DOHH2 (cell line): ENCODE data around the gene ATP8A2.

ENCODE experiments used
- H3F3A ChIP-seq: fragments of 200-600 bp; sonication (generic), shearing (Covaris generic); 2 replicates; pipeline ENCODE4 v1.6.0; 2016; ENCODE audit warnings: antibody characterized with exemption, mild to moderate bottlenecking; ENCODE audit not compliant: control insufficient read depth, insufficient read depth
- H3K27ac ChIP-seq: fragments of 200-600 bp; sonication (generic); 2 replicates; pipeline ENCODE4 v1.5.1; 2014; ENCODE audit warnings: low read depth, mild to moderate bottlenecking, low read length, moderate library complexity
- H3K27me3 ChIP-seq: fragments of 200-600 bp; sonication (generic); 2 replicates; pipeline ENCODE4 v1.6.1; 2014; ENCODE audit warnings: mild to moderate bottlenecking, low read length, mixed read lengths; ENCODE audit not compliant: control insufficient read depth
- H3K36me3 ChIP-seq: fragments of 200-600 bp; sonication (generic); 2 replicates; pipeline ENCODE4 v1.6.1; 2014; ENCODE audit warnings: mild to moderate bottlenecking, low read length, moderate library complexity, mixed read lengths; ENCODE audit not compliant: control insufficient read depth
- H3K4me1 ChIP-seq: fragments of 200-600 bp; sonication (generic); 2 replicates; pipeline ENCODE4 v1.6.1; 2014; ENCODE audit warnings: mild to moderate bottlenecking, low read length, mixed read lengths; ENCODE audit not compliant: control insufficient read depth
- H3K4me2 ChIP-seq: fragments of 200-600 bp; sonication (generic); 2 replicates; pipeline ENCODE4 v1.6.0; 2014; ENCODE audit warnings: mild to moderate bottlenecking, low read length, moderate library complexity
- H3K4me3 ChIP-seq: fragments of 200-600 bp; sonication (generic); 2 replicates; pipeline ENCODE4 v1.5.1; 2014; ENCODE audit warnings: mild to moderate bottlenecking, low read length, mixed read lengths
- H3K79me2 ChIP-seq: fragments of 200-600 bp; sonication (generic); 2 replicates; pipeline ENCODE4 v1.6.1; 2014; ENCODE audit warnings: mild to moderate bottlenecking, low read length, mixed read lengths; ENCODE audit not compliant: control insufficient read depth
- H3K9me2 ChIP-seq: fragments of 200-600 bp; sonication (generic); replicated peaks from 2 replicates; pipeline ENCODE4 v1.6.1; 2014; ENCODE audit warnings: mild to moderate bottlenecking, low read length, mixed read lengths; ENCODE audit not compliant: control insufficient read depth
- H3K9me3 ChIP-seq: fragments of 200-600 bp; sonication (generic); 2 replicates; pipeline ENCODE4 v1.6.1; 2014; ENCODE audit warnings: antibody characterized with exemption, low read length, mixed read lengths; ENCODE audit not compliant: control insufficient read depth, insufficient read depth
- H4K20me1 ChIP-seq: fragments of 200-600 bp; sonication (generic); 2 replicates; pipeline ENCODE4 v1.6.0; 2014; ENCODE audit warnings: low read depth, mild to moderate bottlenecking, antibody characterized with exemption, low read length, moderate library complexity; ENCODE audit not compliant: control insufficient read depth, insufficient read depth
- EZH2phosphoT487 ChIP-seq: fragments of 200-600 bp; sonication (generic); IDR thresholded peaks from 2 replicates; pipeline ENCODE4 v1.6.1; 2017; ENCODE audit warnings: borderline replicate concordance, mild to moderate bottlenecking, antibody characterized with exemption, low read length, moderate library complexity, mixed read lengths
- TF ChIP-seq, protein P1 (sequence below): fragments of 200-600 bp; sonication (generic); IDR thresholded peaks from one replicate; pipeline ENCODE4 v1.5.1; 2014; ENCODE audit warnings: antibody characterized with exemption, mild to moderate bottlenecking, low read depth, low read length; ENCODE audit not compliant: poor library complexity, severe bottlenecking

ATP8A2 gene

DNA sequence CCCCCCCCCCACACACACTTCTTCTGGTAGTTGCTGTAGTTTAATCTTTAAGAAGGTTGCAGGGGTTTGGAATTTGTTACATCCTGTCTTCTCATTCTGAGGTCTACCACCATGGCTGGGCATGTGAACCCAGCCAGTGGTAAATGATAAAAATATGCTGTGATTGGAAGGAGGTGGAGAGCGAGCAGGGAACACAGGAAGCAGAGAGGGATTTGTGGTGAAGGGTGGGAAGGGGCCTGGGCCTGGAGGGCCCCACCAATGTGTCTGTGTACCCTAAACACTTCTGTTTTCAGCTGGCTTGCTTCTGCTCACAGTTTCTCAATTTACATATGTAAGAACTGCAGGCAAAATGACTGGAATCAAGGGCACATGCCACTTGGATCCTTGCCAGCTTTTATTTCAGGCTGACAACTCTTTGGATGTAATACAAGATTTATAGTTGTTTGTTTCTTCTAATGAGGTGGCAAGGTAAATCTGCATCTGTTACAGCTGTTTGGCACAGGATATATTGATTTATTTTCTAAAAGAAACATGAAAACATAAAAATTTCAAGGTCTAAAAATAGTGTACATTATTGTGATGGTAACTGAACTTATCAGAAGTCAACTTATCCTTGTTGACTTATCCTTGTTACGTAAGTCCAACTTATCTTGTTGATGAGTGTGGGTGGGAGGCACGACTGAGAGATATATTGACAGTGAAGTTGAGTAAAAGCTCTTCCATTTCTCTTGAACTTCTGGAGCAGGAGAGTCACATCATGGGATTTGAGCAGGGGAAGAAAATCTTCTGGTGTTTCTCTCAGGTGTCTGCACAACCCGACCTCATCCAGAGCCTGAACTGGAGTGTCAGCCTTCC, 366.8 kb downstream of the ATP8A2 start:
- no peaks in the 10 kb centered on the region for H3F3A ChIP-seq
- no peaks in the 10 kb centered on the region for H3K9me2 ChIP-seq
- no peak for TF ChIP-seq EZH2phosphoT487
- TF ChIP-seq, protein P1, sequence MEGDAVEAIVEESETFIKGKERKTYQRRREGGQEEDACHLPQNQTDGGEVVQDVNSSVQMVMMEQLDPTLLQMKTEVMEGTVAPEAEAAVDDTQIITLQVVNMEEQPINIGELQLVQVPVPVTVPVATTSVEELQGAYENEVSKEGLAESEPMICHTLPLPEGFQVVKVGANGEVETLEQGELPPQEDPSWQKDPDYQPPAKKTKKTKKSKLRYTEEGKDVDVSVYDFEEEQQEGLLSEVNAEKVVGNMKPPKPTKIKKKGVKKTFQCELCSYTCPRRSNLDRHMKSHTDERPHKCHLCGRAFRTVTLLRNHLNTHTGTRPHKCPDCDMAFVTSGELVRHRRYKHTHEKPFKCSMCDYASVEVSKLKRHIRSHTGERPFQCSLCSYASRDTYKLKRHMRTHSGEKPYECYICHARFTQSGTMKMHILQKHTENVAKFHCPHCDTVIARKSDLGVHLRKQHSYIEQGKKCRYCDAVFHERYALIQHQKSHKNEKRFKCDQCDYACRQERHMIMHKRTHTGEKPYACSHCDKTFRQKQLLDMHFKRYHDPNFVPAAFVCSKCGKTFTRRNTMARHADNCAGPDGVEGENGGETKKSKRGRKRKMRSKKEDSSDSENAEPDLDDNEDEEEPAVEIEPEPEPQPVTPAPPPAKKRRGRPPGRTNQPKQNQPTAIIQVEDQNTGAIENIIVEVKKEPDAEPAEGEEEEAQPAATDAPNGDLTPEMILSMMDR, result no peak
- no peaks in the 10 kb centered on the region for H3K9me3 ChIP-seq
- H3K36me3 ChIP-seq, result no peaks in the 10 kb centered on the region
- no peak overlapping the region for H3K4me2 ChIP-seq
- H3K79me2 ChIP-seq, result no peaks in the 10 kb centered on the region
- no peaks in the 10 kb centered on the region for H4K20me1 ChIP-seq
- no peak overlapping the region for H3K4me3 ChIP-seq
- no peaks in the 10 kb centered on the region for H3K4me1 ChIP-seq
- no peak overlapping the region for H3K27ac ChIP-seq
- no peaks in the 10 kb centered on the region for H3K27me3 ChIP-seq

DNA sequence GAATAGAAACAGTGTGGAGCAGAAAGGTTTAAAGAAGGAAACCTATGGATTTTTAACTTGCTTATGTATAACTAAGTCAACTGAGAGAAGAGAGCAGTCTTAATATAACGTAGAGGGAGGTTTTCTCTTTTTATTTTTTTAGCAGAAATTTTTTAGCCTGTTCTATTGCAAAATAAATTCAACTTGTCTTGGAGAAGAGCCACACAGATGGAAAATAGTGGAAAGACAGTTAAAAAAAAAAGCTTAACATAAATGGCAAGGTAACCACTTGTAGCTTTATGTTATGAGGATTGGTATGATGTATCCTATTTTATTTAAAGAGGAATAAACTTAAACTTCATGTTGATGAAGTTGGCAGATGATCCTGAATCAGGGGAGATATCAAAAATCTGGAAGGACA, 367.6 kb downstream of the ATP8A2 start:
- no peak for TF ChIP-seq EZH2phosphoT487
- TF ChIP-seq, protein P1, result no peak
- H3K27ac ChIP-seq, result no peak overlapping the region
- no peaks in the 10 kb centered on the region for H3K9me2 ChIP-seq
- no peaks in the 10 kb centered on the region for H3K27me3 ChIP-seq
- H3K4me2 ChIP-seq, result no peak overlapping the region
- no peaks in the 10 kb centered on the region for H3K36me3 ChIP-seq
- no peaks in the 10 kb centered on the region for H3F3A ChIP-seq
- no peak overlapping the region for H3K4me3 ChIP-seq
- H3K4me1 ChIP-seq, result no peaks in the 10 kb centered on the region
- no peaks in the 10 kb centered on the region for H3K79me2 ChIP-seq
- H4K20me1 ChIP-seq, result no peaks in the 10 kb centered on the region
- H3K9me3 ChIP-seq, result no peaks in the 10 kb centered on the region

DNA sequence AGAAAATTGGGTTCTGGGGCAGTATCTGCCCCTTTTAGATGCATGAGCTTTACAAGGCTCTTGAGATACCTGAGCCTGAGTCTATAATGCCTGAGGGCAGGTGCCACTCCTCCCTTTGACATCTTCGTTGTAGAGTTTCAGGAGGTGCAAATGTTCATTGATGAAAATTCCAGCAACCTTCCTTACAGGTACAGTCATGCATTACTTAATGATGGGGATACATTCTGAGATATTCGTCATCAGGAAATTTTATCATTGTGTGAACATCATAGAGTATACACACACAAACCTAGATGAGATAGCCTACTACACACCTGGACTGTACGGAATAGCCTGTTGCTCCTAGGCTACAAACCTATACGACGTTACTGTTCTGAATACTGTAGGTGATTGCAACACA, 370.0 kb downstream of the ATP8A2 start:
- no peak overlapping the region for H3K4me3 ChIP-seq
- no peak overlapping the region for H3K27ac ChIP-seq
- no peaks in the 10 kb centered on the region for H3K27me3 ChIP-seq
- H3K9me2 ChIP-seq, result no peaks in the 10 kb centered on the region
- TF ChIP-seq, protein P1, result no peak
- no peak for TF ChIP-seq EZH2phosphoT487
- no peaks in the 10 kb centered on the region for H4K20me1 ChIP-seq
- H3K79me2 ChIP-seq, result no peaks in the 10 kb centered on the region
- H3K4me2 ChIP-seq, result no peak overlapping the region
- no peaks in the 10 kb centered on the region for H3K9me3 ChIP-seq
- H3K36me3 ChIP-seq, result no peaks in the 10 kb centered on the region
- no peaks in the 10 kb centered on the region for H3F3A ChIP-seq
- H3K4me1 ChIP-seq, result no peaks in the 10 kb centered on the region
